HG02970 (cell line): Measurements from ENCODE around the gene EFNB2.
A peak's percentile ranks its signal among the peaks of the same experiment; 100 is the strongest.

Experiments
- ATAC-seq: cut with Tn5 transposase; IDR thresholded peaks from one replicate; pipeline ENCODE4 v1.9.1; 2021; ENCODE audit warnings: mild to moderate bottlenecking, moderate library complexity, moderate number of reproducible peaks; ENCODE audit not compliant: unreplicated experiment, low FRiP score

EFNB2 gene

GRCh38 chr13:106551350-106551749 is 15.9 kb upstream of the EFNB2 start:
- no peak for ATAC-seq

GRCh38 chr13:106550570-106551135 is 15.2 kb upstream of the EFNB2 start:
- no peak for ATAC-seq

DNA sequence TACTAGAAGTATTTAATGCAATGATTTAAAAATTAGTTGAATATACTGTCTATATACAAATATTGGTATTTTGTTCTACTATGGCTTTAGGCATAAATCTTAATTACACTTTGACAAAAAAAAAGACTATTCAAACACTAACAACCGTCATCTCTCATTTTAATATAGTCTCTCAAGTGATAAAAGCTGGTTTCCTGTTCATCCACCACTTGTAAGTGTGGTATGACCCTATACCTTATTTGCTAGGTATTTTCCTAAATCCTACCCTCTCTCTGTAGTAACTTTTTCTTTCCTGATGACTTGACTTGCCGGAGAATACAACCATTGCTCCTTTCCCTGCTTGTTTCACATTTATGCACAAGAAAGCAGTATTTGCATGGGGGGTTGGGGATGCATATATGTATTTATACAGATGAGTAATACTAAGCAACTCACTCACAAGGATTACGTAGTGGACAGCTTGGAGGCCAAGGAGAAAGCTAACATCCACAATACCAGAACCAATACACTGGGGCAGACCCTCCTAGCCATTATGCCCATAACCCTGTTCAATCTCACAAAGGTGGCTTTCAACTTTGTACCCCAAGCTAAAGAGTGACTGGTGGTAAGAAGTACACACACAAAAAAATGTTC is 12.7 kb upstream of the EFNB2 start:
- ATAC-seq: no peak

GRCh38 chr13:106541826-106542225 is 6.4 kb upstream of the EFNB2 start:
- no peak for ATAC-seq

DNA sequence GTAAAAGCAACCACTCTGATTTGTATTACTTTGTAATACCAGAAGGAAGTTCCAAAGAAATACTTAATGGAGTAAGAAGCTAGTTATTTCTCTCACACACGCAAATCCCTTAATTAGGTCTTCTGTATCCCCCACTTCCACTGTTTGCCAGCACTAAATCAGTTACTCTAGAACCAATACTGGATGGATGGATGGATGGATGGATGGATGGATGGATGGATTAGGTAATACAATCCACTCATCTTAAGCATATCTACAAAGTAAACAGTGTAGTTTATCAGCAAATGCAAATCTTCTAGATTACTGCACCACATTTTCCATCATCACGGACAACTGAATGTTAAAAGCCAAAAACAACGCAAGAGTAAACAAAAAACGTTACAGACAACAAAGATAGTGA is 5.2 kb upstream of the EFNB2 start:
- no peak for ATAC-seq

DNA sequence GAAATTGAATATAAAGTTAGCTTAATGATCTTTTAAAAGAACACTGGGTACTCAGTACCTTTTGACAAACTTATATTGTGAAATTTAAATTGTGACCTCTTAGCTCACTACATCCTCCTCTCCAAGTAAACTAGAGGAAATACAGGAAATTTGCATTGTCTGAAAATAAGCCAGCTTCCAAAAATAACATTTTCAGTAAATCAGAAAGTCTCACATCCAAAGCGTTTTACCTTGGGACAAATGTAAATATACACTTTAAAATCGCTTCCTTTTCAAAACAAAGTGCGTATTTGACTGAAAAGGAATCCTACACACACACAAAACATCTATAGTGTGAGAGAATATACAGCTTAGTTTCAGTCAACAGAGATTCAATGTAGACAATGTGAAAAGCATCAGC is 2.1 kb upstream of the EFNB2 start:
- ATAC-seq: no peak

- peak; percentile 37 for ATAC-seq
These were observed 977 bp upstream of the EFNB2 start for GRCh38 chr13:106536244-106537034.

- ATAC-seq: peak; percentile 31
These were observed 567 bp downstream of the EFNB2 start for GRCh38 chr13:106534639-106535551.

DNA sequence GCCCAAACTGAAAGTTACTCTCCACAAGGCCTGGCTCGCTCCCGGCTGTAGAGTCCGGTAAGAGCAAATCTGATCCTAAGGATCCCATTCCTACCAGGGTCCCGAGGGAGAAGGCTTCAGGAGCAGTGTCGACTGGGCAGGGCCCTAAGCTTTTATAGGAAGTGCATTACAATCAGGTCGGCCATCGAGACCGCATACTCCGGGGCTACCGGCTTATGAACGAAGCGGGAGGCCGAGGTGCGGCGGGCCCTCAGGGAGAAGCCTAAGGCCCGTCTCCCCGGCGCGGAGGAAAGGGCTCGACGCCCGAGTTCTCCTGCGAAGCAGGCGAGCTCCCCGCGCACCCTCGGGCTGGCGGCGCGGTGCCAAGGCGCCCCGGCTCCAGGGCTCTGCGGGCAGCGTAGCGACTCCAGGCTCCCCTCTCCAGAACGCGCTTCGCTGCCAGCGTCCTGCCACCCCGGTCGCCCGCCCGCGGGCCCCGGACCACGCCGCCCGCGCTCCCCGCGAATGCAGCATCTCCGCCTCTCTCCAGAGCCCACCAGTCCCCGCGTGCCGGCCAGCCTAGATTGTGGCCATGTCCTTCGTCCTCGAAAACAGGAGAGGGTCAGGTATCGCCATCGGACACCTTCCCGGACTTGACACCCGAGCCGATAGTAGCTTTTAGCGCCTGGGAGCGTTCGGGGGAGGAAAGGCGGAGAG is 1.4 kb downstream of the EFNB2 start:
- ATAC-seq: no peak

DNA sequence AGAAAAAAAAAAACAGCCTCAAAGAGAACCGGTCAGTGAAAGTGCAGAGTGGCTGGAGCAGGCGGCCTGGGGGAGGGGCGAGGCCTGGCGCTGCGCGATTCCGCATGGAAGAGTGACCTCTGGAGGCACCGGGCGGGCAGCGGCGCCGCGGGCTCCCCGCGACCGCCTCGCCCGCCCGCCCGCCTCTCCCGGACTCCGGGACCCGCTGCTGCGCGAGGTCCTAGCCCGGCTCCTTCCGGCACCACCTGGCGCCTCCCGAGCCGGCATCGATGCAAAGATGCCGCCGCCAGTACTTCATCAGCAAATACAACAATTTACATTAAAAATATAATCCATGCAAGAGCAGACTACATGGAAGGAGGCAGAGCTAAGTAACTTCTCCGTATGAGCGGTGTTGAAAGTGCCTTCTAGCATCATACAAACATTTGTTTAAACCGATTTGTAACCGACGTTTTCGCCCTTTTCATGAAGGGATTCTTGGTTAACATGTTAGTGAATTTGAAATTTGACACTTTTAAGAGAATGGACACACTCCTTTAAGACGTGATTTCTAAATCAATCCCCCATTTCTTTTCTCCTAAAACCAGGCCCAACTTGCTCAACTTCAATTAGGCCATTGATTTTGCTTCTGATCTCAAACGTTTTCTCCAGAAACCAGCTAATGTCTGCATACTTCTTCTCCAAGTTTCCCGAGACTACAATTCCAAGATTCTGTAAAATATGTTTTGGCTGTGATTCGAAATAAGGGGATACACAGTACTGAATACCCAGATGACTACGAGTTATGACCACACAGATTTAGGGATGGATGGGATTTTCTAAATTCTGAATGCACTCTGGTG is 2.1 kb downstream of the EFNB2 start:
- no peak for ATAC-seq

GRCh38 chr13:106532111-106532929 is 3.1 kb downstream of the EFNB2 start:
- ATAC-seq: no peak

DNA sequence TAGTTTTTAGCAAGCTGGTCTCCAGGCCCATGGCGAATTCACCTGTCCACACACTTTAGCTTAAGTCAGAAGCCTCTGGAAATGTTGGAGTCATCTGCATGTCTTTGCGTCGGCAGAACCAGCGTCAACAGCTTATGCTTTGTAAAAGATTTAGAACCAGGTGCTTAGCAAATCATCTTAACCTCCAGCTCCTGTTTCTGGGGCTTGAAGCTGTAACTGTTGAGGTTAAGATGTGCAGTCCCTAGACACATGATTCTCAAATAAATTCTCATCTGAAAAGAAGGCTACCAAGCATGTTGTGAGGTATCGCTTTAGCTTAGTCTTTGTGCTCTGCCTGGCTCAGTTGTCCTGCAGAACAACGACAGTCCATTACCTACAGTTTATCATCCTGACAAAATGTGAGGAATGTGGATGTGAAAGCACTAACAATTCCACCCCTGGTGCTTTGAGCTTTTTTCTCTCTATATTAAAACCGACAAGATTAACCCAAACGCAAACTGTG is 4.4 kb downstream of the EFNB2 start:
- no peak for ATAC-seq

DNA sequence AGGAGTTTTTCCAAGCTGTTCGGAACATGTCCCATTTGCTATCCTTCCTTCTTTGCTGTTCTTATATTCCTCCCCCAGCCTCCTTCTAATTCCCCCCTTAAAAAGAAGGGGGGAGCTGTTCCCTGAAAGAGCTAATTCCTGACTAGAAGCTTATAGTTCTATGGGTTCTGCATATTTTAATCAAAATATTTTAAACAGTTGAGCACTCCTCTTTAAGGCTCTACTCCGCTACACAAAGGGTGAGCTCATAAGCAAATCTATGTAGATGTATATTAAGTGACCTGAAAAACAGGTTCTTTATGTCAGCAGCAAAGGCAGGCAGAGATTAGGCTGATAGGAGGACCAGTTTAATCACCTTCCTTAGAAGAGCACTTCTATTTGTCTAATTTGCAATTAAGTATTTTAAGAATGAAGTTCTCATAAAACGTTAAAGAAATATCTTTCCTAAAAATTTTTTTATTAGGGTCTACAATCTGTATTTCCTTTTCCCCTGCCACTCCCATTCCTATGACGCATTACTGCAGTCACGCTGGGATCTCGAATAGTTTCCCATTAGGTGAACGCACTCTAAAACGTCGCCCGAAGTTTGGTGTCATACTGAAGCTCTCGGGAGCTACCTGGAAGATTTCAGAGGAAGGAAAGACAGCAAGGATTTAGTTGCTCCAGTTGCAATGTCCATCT is 5.2 kb downstream of the EFNB2 start:
- ATAC-seq: no peak

DNA sequence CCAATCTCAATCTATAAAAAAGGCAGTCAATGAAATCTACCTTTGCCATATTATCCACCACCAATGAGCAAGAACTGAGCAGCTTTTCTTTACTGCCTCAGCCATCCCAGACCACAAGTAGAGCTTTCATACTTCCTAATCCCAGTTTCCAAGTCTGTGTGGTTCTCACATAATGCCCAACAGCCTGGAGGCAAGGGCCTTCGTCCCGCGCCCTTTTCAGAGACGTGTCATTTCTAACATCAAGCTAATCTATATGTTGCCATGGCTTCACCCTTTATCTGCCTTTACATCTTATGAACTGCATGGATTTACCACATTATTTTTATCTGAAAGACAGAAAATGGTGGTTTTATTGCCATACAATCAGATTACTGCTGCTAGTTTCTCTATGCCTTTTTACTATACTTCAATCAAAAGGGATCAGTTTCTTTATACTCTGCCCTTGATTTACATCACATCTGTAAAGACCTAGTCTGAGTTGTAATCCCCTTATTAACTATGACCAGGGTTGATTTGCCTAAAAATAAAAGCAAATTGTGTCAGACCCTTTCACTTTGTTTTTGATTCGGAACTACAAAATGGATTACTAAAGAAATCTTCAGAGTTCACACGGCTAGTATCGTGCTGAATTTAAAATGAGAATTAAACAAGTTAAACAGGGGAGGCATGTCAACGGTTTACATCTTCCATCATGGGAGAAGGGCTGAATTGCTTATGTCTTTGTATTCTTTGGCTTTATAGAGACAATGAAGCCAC is 5.9 kb downstream of the EFNB2 start:
- no peak for ATAC-seq

GRCh38 chr13:106528718-106529414 is 6.6 kb downstream of the EFNB2 start:
- ATAC-seq: no peak

DNA sequence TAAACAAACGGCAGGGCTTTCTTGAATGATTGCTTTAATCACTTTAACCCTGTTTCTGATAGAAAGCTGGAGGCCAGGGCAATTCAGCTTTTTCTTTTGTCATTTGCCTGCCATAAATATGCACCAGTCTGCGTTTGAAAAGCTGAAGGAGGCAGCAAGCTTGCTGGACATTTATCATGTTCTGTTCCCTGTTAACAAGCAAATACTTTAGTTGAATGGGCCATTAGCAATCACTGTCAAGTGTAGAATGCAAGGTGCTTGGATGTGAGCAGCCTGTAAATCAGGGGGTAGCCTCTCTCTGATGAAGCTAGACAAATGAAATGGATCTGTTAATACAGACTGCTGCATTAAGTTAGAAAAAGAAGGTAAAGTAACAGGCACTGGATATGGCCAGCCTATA is 7.6 kb downstream of the EFNB2 start:
- ATAC-seq: no peak

GRCh38 chr13:106527445-106527801 is 8.0 kb downstream of the EFNB2 start:
- no peak for ATAC-seq
